Endothelial cell of umbilical vein (primary cell): ENCODE measurements around the gene MT3. TPM values are rescaled to one million over a fixed set of nuclear protein-coding genes. Genes with fewer than 3 reads are reported as not detected.
A peak's percentile ranks its signal among the peaks of the same experiment; 100 is the strongest.

Source experiments
- BruUV-seq: library from RNA; stranded (reverse); fragments of 400-500 nt; replicated peaks from 2 replicates; lab custom pipeline; 2021; lab: Mats Ljungman, UMichigan
- CTCF ChIA-PET: fragments of 300-600, 350-600 bp; sonication (Branson Sonifier 250); formaldehyde crosslinking; loops from one replicate; lab custom pipeline; 2021; ENCODE audit warnings: antibody characterized with exemption, inconsistent platforms; lab: Charles Lee
- POLR2A ChIA-PET: fragments of 300-600, 350-600 bp; sonication (Branson Sonifier 250); formaldehyde crosslinking; loops from one replicate; lab custom pipeline; 2021; ENCODE audit warnings: antibody characterized with exemption, inconsistent platforms; lab: Charles Lee
- DNase-seq: peaks from one replicate; pipeline ENCODE4 v3.0.0-alpha.2; 2011; ENCODE audit warnings: low read depth, low spot score
- FAIRE-seq: peaks from 2 replicates; lab custom pipeline; 2011; peaks lifted over from hg19 to GRCh38; lab: Jason Lieb, UNC
- H2AFZ ChIP-seq: 2 replicates; pipeline ENCODE4 v1.6.0; 2012; ENCODE audit warnings: low read depth, low read length, control low read depth, inconsistent platforms
- H3K27ac ChIP-seq: 2 replicates; pipeline ENCODE4 v1.5.1; 2011; ENCODE audit warnings: low read depth, mild to moderate bottlenecking, control low read depth, low read length, moderate library complexity; ENCODE audit not compliant: insufficient read depth
- H3K27me3 ChIP-seq, 2 experiments: 2 replicates each; pipeline versions ENCODE4 v1.6.0 to v1.6.1; 2011; ENCODE audit warnings: low read length in 2 of 2, mixed read lengths in 1 of 2; ENCODE audit not compliant: control insufficient read depth in 2 of 2, insufficient read depth in 2 of 2
- H3K36me3 ChIP-seq, 2 experiments: 2 replicates in 1 of 2; 3 replicates in 1 of 2; pipeline ENCODE4 v1.5.1; 2011; ENCODE audit warnings: low read length in 2 of 2, mild to moderate bottlenecking in 1 of 2, moderate library complexity in 1 of 2; ENCODE audit not compliant: control insufficient read depth in 2 of 2, insufficient read depth in 2 of 2; ENCODE audit errors: extremely low read depth in 1 of 2
- H3K4me1 ChIP-seq: 3 replicates; pipeline ENCODE4 v1.5.1; 2011; ENCODE audit warnings: mild to moderate bottlenecking, low read length; ENCODE audit not compliant: control insufficient read depth, insufficient read depth; ENCODE audit errors: extremely low read depth
- H3K4me2 ChIP-seq: 2 replicates; pipeline ENCODE4 v1.6.1; 2011; ENCODE audit warnings: low read length, control low read depth, mixed read lengths; ENCODE audit not compliant: insufficient read depth
- H3K4me3 ChIP-seq, 3 experiments: fragments of 200-600 bp in 1 of 3; sonication (generic), shearing (Covaris generic) in 1 of 3; replicated peaks in 1 of 3; 2 replicates each; pipeline ENCODE4 v1.5.1; 2011 to 2016; ENCODE audit warnings: control low read depth in 3 of 3, low read length in 3 of 3, mild to moderate bottlenecking in 2 of 3, inconsistent platforms in 1 of 3, low read depth in 1 of 3, moderate library complexity in 1 of 3; ENCODE audit not compliant: insufficient read depth in 1 of 3
- H3K79me2 ChIP-seq: 2 replicates; pipeline ENCODE4 v1.6.0; 2012; ENCODE audit warnings: low read length, inconsistent platforms; ENCODE audit not compliant: control insufficient read depth, insufficient read depth
- H3K9ac ChIP-seq: replicated peaks from 2 replicates; pipeline ENCODE3; 2011; ENCODE audit warnings: low read length, control low read depth; ENCODE audit not compliant: insufficient read depth; ENCODE audit errors: extremely low read depth
- H3K9me1 ChIP-seq: replicated peaks from 3 replicates; pipeline ENCODE4 v1.6.0; 2011; ENCODE audit warnings: mild to moderate bottlenecking, low read length; ENCODE audit not compliant: control insufficient read depth, insufficient read depth; ENCODE audit errors: extremely low read depth
- H3K9me3 ChIP-seq: replicated peaks from 2 replicates; pipeline ENCODE4 v1.5.1; 2012; ENCODE audit warnings: low read length, inconsistent platforms; ENCODE audit not compliant: control insufficient read depth, insufficient read depth
- H4K20me1 ChIP-seq: replicated peaks from 2 replicates; pipeline ENCODE3; 2011; ENCODE audit warnings: mild to moderate bottlenecking, low read length; ENCODE audit not compliant: control insufficient read depth, insufficient read depth; ENCODE audit errors: extremely low read depth
- EZH2 ChIP-seq: IDR thresholded peaks from 2 replicates; pipeline ENCODE4 v1.6.1; 2012; ENCODE audit warnings: borderline replicate concordance, low read depth, mild to moderate bottlenecking, moderate library complexity, low read length, inconsistent platforms; ENCODE audit not compliant: severe bottlenecking
- FOS ChIP-seq: IDR thresholded peaks from 2 replicates; pipeline ENCODE4 v1.6.1; 2011; ENCODE audit warnings: mild to moderate bottlenecking, low read length, moderate library complexity, borderline replicate concordance; ENCODE audit not compliant: insufficient read depth
- GATA2 ChIP-seq: IDR thresholded peaks from 2 replicates; pipeline ENCODE4 v1.7.0; 2011; ENCODE audit warnings: low read depth, mild to moderate bottlenecking, moderate library complexity, mixed read lengths, low read length; ENCODE audit not compliant: insufficient read length, insufficient read depth
- JUN ChIP-seq: IDR thresholded peaks from 2 replicates; pipeline ENCODE4 v1.6.1; 2011; ENCODE audit warnings: borderline replicate concordance, low read depth; ENCODE audit not compliant: insufficient read length, insufficient read depth
- MYC ChIP-seq: IDR thresholded peaks from one replicate; pipeline ENCODE4 v1.6.1; 2011; ENCODE audit warnings: mild to moderate bottlenecking, low read depth, low read length
- POLR2A ChIP-seq: IDR thresholded peaks from 2 replicates; pipeline ENCODE4 v1.6.1; 2012; ENCODE audit warnings: low read depth, mild to moderate bottlenecking, control low read depth, low read length
- POLR2AphosphoS5 ChIP-seq: IDR thresholded peaks from 2 replicates; pipeline ENCODE4 v1.6.1; 2012; ENCODE audit warnings: low read depth, mild to moderate bottlenecking, control low read depth, low read length, moderate library complexity; ENCODE audit not compliant: insufficient read depth
- dilution Hi-C: fragments of 300-500 bp; cut with MboI; formaldehyde crosslinking; loops from one replicate; pipeline ENCODE4 v1.15.0; 2019; ENCODE audit warnings: low sequenced_read_pairs; ENCODE audit not compliant: extremely low pct_ligation_motif_present
- intact Hi-C: fragments of 100-400 bp; cut with micrococcal nuclease; formaldehyde crosslinking; loops from one replicate; pipeline ENCODE4 v1.10.0; 2022
- polyA plus RNA-seq, 4 experiments: library from polyadenylated mRNA; depleted of rRNA in 3 of 4; stranded (reverse) in 3 of 4; unstranded in 1 of 4; fragments of >200 nt; gene quantifications; 2 replicates each; pipeline versions ENCODE4 v1.2.1 to v1.2.3, GENCODE V29; 2011 to 2012; ENCODE audit warnings: missing spikeins in 1 of 4
- total RNA-seq: library from RNA; stranded (reverse); gene quantifications from 2 replicates; pipeline ENCODE4 v1.2.3, GENCODE V29; 2021
- TF ChIP-seq, protein P1 (sequence below), 2 donors: IDR thresholded peaks; 1 replicate in 1 of 2; 2 replicates in 1 of 2; pipeline ENCODE4 v1.5.1; 2011; ENCODE audit warnings: low read length in 2 of 2, mild to moderate bottlenecking in 2 of 2, moderate library complexity in 2 of 2, control low read depth in 1 of 2, inconsistent platforms in 1 of 2, low read depth in 1 of 2; ENCODE audit not compliant: insufficient read depth in 1 of 2; ENCODE audit errors: extremely low read depth in 1 of 2
- TF ChIP-seq, protein P2 (sequence below): IDR thresholded peaks from 2 replicates; pipeline ENCODE4 v1.6.1; 2011; ENCODE audit not compliant: insufficient read depth, insufficient read length

The MT3 gene
- total and polyA plus RNA-seq, 2 donors (not counting 3 experiments of a cell fraction or from before 2014, with no cell fraction given): not detected

- ChIA-PET POLR2A (interaction anchor here (0.8 to 3.4 kb wide), 3 partner anchors 11 to 95 kb away, joined by 6 to 20 read pairs (median 9); partner anchors contain the start of gene MT1E), CTCF (interaction anchor here (1.1 to 7.8 kb wide), 7 partner anchors 23 to 121 kb away, joined by 3 to 118 read pairs (median 4); no protein-coding TSS in a partner anchor)
- DNase-seq: peak; percentile 96
- Histone ChIP-seq H3K27me3 (no peaks in the 10 kb centered on the region), H2AFZ (no peak overlapping the region), H3K79me2 (peaks cover 15% of the 10 kb centered on the region), H3K9me3 (no peaks in the 10 kb centered on the region), H3K4me2 (peak overlapping the region; percentile 87), H3K4me3 (peak overlapping the region in 1 of 3 experiments; percentile 8), H3K36me3 (no peaks in the 10 kb centered on the region), H3K9ac (peak overlapping the region; percentile 92), H3K4me1 (peaks cover 50% of the 10 kb centered on the region), H4K20me1 (no peaks in the 10 kb centered on the region), H3K9me1 (no peaks in the 10 kb centered on the region), H3K27ac (peak overlapping the region; percentile 99)
- dilution Hi-C loops: no loop called here
- no TSS peak for BruUV-seq
- peak; percentile 100 for FAIRE-seq
- TF ChIP-seq JUN (peak; percentile 59), EZH2 (no peak), GATA2 (peak; percentile 60), MYC (peak; percentile 49), POLR2AphosphoS5 (peak; percentile 99), POLR2A (peak; percentile 94), FOS (peak; percentile 89)
- TF ChIP-seq, protein P1, sequence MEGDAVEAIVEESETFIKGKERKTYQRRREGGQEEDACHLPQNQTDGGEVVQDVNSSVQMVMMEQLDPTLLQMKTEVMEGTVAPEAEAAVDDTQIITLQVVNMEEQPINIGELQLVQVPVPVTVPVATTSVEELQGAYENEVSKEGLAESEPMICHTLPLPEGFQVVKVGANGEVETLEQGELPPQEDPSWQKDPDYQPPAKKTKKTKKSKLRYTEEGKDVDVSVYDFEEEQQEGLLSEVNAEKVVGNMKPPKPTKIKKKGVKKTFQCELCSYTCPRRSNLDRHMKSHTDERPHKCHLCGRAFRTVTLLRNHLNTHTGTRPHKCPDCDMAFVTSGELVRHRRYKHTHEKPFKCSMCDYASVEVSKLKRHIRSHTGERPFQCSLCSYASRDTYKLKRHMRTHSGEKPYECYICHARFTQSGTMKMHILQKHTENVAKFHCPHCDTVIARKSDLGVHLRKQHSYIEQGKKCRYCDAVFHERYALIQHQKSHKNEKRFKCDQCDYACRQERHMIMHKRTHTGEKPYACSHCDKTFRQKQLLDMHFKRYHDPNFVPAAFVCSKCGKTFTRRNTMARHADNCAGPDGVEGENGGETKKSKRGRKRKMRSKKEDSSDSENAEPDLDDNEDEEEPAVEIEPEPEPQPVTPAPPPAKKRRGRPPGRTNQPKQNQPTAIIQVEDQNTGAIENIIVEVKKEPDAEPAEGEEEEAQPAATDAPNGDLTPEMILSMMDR (IDR thresholded peaks at IDR 0.05; ENCODE audit: extremely low read depth in 1 of 2, insufficient read depth in 1 of 2, low read depth in 1 of 2, low read length in 2 of 2): no peak
- TF ChIP-seq, protein P2, sequence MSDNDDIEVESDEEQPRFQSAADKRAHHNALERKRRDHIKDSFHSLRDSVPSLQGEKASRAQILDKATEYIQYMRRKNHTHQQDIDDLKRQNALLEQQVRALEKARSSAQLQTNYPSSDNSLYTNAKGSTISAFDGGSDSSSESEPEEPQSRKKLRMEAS: peak; percentile 40
- intact Hi-C loops: loop anchor here (1.0 to 2.0 kb wide), 8 partner anchors 18 to 580 kb away; partner anchors contain the start of genes MT1E, MT1X, NUDT21 and OGFOD1
Measured at GRCh38 chr16:56607109-56607618, 17.8 kb downstream of the MT3 start.
